ENCODE results near the gene MARCHF7.
"Not testable (repeated sequence)": the region's sequence is repeated elsewhere in the genome, so short reads cannot be mapped to it uniquely, and the experiment has no call there.

DNA sequence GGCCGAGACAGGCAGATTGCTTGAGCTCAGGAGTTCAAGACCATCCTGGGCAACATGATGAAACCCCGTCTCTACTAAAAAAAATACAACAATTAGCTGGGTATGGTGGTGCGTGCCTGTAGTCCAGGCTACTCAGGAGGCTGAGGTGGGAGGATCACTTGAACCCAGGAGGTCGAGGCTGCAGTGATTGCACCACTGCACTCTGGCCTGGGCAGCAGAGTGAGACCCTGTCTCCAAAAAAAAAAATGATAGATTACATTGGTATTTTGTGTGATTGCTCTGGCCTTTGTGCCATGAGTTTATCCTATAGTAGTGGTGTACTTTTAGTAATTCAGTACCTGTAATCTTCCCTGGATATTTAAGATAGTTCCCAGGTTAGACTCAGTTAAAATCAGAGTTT is 4.1 kb downstream of the MARCHF7 start:
- TF ChIP-seq CTCF, POLR2A (IDR thresholded peaks at IDR 0.05): not testable (repeated sequence)
